ENCODE data around the gene ALDH1A2.

DNA sequence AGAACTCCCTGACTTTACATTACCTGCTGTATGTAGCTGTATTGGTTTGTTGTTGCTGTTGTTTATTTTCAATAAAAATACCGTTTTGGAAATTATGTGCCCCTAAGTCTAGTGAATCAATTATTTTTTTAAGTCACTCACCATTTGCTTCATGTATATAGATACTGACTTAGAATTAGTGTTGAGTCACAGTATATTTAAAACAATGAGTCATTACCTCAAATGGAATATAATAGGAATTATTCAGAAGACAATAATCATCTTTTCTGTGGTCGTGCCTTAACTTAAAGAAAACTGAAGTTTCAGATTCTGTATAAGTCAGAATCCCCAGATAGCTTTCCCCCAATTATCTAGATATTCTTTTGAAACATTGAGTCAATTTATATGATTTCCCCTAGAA, 21.0 kb upstream of the ALDH1A2 start:
- TF ChIP-seq, protein P1, sequence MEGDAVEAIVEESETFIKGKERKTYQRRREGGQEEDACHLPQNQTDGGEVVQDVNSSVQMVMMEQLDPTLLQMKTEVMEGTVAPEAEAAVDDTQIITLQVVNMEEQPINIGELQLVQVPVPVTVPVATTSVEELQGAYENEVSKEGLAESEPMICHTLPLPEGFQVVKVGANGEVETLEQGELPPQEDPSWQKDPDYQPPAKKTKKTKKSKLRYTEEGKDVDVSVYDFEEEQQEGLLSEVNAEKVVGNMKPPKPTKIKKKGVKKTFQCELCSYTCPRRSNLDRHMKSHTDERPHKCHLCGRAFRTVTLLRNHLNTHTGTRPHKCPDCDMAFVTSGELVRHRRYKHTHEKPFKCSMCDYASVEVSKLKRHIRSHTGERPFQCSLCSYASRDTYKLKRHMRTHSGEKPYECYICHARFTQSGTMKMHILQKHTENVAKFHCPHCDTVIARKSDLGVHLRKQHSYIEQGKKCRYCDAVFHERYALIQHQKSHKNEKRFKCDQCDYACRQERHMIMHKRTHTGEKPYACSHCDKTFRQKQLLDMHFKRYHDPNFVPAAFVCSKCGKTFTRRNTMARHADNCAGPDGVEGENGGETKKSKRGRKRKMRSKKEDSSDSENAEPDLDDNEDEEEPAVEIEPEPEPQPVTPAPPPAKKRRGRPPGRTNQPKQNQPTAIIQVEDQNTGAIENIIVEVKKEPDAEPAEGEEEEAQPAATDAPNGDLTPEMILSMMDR (conservative IDR thresholded peaks at IDR 0.05; ENCODE audit: low read depth, low read length): no peak
- no peak for TF ChIP-seq EZH2 (IDR thresholded peaks at IDR 0.05; ENCODE audit: borderline replicate concordance, low read depth, low read length, poor library complexity, severe bottlenecking)
